GM12801 (cell line): ENCODE data around the gene TIGD1.

Experiments used
- CTCF ChIP-seq: IDR thresholded peaks from one replicate; pipeline ENCODE4 v1.5.1; 2011; ENCODE audit warnings: control low read depth; ENCODE audit not compliant: insufficient read length; ENCODE audit errors: extremely low read depth

TIGD1 gene

GRCh38 chr2:232535761-232536530 is 14.4 kb downstream of the TIGD1 start:
- no peak for TF ChIP-seq CTCF

GRCh38 chr2:232534940-232535651 is 15.3 kb downstream of the TIGD1 start:
- TF ChIP-seq CTCF, result no peak

- no peak for TF ChIP-seq CTCF
Observed at GRCh38 chr2:232533944-232534710, 16.2 kb downstream of the TIGD1 start.

- no peak for TF ChIP-seq CTCF
Observed at GRCh38 chr2:232532419-232532818, 17.9 kb downstream of the TIGD1 start.

- no peak for TF ChIP-seq CTCF
Observed at GRCh38 chr2:232530626-232531260, 19.6 kb downstream of the TIGD1 start.

- TF ChIP-seq CTCF, result no peak
Observed at GRCh38 chr2:232529806-232530547, 20.4 kb downstream of the TIGD1 start.
